ENCODE measurements around the gene ACADM. TPM values are rescaled to one million over a fixed set of nuclear protein-coding genes. Genes with fewer than 3 reads are reported as not detected.

ACADM gene
- total RNA-seq: 32.1 and 36.2 TPM in 2 replicates

DNA sequence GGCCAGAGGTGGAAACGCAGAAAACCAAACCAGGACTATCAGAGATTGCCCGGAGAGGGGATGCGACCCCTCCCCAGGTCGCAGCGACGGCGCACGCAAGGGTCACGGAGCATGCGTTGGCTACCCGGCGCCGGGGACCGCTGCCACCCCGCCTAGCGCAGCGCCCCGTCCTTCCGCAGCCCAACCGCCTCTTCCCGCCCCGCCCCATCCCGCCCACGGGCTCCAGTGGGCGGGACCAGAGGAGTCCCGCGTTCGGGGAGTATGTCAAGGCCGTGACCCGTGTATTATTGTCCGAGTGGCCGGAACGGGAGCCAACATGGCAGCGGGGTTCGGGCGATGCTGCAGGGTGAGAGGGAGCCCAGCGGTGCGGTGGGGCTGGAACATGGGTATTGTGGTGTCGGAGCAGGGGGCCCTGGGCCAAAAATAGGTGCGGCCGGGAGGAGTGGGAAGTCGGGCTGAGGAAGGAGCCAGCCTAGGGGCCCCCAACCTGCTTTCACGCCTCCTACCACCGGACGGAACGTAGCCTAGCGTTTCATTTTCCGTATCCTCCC is at the start of gene ACADM:
ACADM (plus strand) TSS at position 238 of the 551 bp plus-strand sequence; CDS start at position 317, 79 bp downstream.

DNA sequence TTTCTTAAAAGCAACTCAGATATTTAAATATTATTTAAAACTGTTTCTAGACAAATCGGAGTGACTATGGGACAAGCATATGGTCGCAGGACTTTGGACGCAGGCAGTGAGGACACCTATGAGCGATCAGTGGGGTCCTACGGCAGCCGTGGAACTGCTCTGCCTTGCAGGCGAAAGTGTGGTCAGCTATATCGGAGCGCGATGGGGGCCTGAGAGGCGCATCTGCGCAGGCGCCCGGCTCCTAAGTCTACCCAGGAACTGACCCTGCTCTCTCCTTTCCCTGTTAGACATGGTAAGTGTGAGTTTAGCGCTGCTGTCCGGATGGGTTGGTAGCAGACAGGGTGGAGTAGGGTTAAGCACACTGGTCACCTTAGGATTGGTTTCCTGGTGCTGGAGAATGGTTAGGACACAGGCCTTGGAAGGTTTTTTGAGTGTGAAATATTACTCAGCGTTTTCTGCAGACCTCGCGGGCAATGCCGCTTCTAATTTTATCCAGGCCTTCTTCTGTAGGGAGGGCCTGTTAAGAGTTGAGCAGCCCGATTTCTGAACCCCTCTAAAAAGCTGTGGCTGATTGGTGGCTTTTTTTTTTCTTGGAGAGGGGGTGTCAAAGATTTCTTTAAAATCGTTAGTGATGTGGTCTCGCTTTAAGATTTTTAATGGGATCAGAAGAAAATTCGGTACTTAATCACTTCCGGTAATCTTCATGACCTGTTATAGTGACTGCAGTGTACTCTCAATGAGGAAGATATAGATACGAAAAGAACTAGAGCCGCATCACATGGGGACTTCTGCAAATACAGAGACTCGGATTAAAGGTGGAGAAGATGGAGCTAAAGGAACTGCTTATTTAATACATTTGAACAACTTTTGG is 61.7 kb downstream of the ACADM start, which contains the start of gene RABGGTB:
RABGGTB (plus strand) TSS at position 274 of the 871 bp plus-strand sequence; CDS start at position 290, 16 bp downstream.

DNA sequence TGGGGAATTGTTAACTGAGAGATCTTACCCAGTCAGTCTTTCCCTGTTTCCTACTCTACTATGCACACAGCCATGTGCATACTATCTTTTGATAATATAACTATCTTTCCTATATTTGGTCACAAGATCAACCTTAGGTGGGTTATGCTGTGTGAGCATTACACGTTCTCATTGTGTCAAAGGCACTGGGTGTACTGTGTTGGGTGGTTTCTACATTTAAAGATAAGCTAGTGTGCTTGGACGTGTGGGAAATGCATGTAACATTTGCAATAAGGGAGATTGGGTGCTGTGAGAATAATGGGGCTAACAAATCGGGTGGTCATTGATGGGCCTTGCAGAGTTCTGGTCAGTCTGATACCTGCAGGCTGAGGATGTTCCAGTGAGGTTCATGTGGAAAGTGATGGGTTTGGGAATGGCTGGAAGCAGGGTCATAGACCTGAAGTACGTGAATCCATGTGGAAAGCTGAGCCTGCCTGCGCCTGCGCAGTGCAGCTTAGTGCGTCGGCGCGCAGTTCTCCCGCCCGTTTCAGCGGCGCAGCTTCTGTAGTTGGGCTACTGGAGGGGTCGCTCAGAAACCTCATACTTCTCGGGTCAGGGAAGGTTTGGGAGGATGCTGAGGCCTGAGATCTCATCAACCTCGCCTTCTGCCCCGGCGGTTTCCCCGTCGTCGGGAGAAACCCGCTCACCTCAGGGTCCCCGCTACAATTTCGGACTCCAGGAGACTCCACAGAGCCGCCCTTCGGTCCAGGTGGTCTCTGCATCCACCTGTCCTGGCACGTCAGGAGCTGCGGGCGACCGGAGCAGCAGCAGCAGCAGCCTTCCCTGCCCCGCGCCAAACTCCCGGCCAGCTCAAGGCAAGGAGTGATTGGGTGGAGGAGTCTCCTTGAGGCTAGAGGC is 72.1 kb downstream of the ACADM start, which contains the start of gene MSH4:
MSH4 (plus strand) TSS at position 507 of the 897 bp plus-strand sequence; CDS start at position 611, 104 bp downstream.

Other genes starting within 250 kb of the ACADM start
- gene SLC44A5, start 113.6 kb upstream of the ACADM start, total RNA-seq: 0.22 and 0.25 TPM in 2 replicates
- gene RABGGTB, start 61.5 kb downstream of the ACADM start, total RNA-seq: 114 and 163 TPM in 2 replicates
- 0.11 and 0.25 TPM in 2 replicates for gene MSH4, start 72.2 kb downstream of the ACADM start, total RNA-seq
- not detected in 2 replicates for gene ASB17, start 207.7 kb downstream of the ACADM start, total RNA-seq